UCSD-AML1 (cell line): ENCODE measurements around the gene SH3BP4.

ENCODE experiments used
- DNase-seq: peaks from one replicate; lab custom pipeline; 2025; ENCODE audit not compliant: unreplicated experiment; lab: John Stamatoyannopoulos, UW

Gene SH3BP4

GRCh38 chr2:235083822-235084221, 132.0 kb downstream of the SH3BP4 start:
- DNase-seq, result no peak

GRCh38 chr2:235084424-235084823, 132.6 kb downstream of the SH3BP4 start:
- no peak for DNase-seq

- no peak for DNase-seq
These were observed 133.7 kb downstream of the SH3BP4 start for GRCh38 chr2:235085476-235085875.

GRCh38 chr2:235086481-235087184, 134.8 kb downstream of the SH3BP4 start:
- DNase-seq, result no peak

- no peak for DNase-seq
These were observed 136.1 kb downstream of the SH3BP4 start for GRCh38 chr2:235087832-235088495.

- no peak for DNase-seq
These were observed 136.7 kb downstream of the SH3BP4 start for GRCh38 chr2:235088496-235088921.

- no peak for DNase-seq
These were observed 139.6 kb downstream of the SH3BP4 start for GRCh38 chr2:235091421-235091820.

GRCh38 chr2:235091983-235092382, 140.2 kb downstream of the SH3BP4 start:
- DNase-seq, result no peak

GRCh38 chr2:235092433-235093223, 140.8 kb downstream of the SH3BP4 start:
- DNase-seq, result no peak

GRCh38 chr2:235094457-235094856, 142.6 kb downstream of the SH3BP4 start:
- DNase-seq, result no peak

GRCh38 chr2:235095569-235095968, 143.8 kb downstream of the SH3BP4 start:
- no peak for DNase-seq

- no peak for DNase-seq
These were observed 144.6 kb downstream of the SH3BP4 start for GRCh38 chr2:235096447-235096846.

GRCh38 chr2:235097196-235097595, 145.4 kb downstream of the SH3BP4 start:
- DNase-seq, result no peak

- no peak for DNase-seq
These were observed 146.5 kb downstream of the SH3BP4 start for GRCh38 chr2:235098269-235098668.

- DNase-seq, result no peak
These were observed 147.1 kb downstream of the SH3BP4 start for GRCh38 chr2:235098736-235099494.

- no peak for DNase-seq
These were observed 151.1 kb downstream of the SH3BP4 start for GRCh38 chr2:235102896-235103295.
